IMR-90 (cell line): ENCODE results near the gene POLR2C. TPM values are rescaled to one million over a fixed set of nuclear protein-coding genes. Genes with fewer than 3 reads are reported as not detected.

Experiments used
- ATAC-seq: fragments of 200-7000 bp; cut with Tn5 transposase; 2 replicates; pipeline ENCODE4 v1.9.1; 2020; ENCODE audit warnings: low read depth, mild to moderate bottlenecking, moderate library complexity
- BruUV-seq: library from RNA; stranded (reverse); fragments of 400-500 nt; replicated peaks from 2 replicates; lab custom pipeline; 2021; lab: Mats Ljungman, UMichigan
- CTCF ChIA-PET: fragments of 300-600 bp; formaldehyde crosslinking; extraction: SDS; loops from one replicate; lab custom pipeline; 2021; ENCODE audit warnings: antibody characterized with exemption; lab: Yijun Ruan, JAX
- POLR2A ChIA-PET: fragments of 300-600 bp; sonication (Branson Sonifier 250); formaldehyde crosslinking; loops from one replicate; lab custom pipeline; 2022; ENCODE audit warnings: antibody characterized with exemption; ENCODE audit not compliant: unreplicated experiment; lab: Charles Lee
- DNase-seq: peaks from one replicate; pipeline ENCODE4 v3.0.0; 2013
- H2AFZ ChIP-seq: replicated peaks from 2 replicates; pipeline ENCODE3; 2013; ENCODE audit warnings: low read length, mild to moderate bottlenecking; ENCODE audit not compliant: poor library complexity
- H2AK5ac ChIP-seq: 2 replicates; pipeline ENCODE4 v1.6.1; 2013; ENCODE audit warnings: low read depth, low read length, inconsistent platforms
- H2AK9ac ChIP-seq: replicated peaks from 2 replicates; pipeline ENCODE3; 2013; ENCODE audit warnings: mild to moderate bottlenecking, low read depth, low read length, moderate library complexity; ENCODE audit not compliant: poor library complexity
- H2BK120ac ChIP-seq: 2 replicates; pipeline ENCODE4 v1.6.1; 2013; ENCODE audit warnings: low read depth, low read length, inconsistent platforms
- H2BK15ac ChIP-seq: 3 replicates; pipeline ENCODE4 v1.6.1; 2013; ENCODE audit warnings: low read depth, low read length, inconsistent platforms
- H2BK20ac ChIP-seq: 2 replicates; pipeline ENCODE4 v1.6.1; 2013; ENCODE audit warnings: low read depth, mild to moderate bottlenecking, inconsistent platforms, low read length, moderate library complexity
- H2BK5ac ChIP-seq: 2 replicates; pipeline ENCODE4 v1.6.1; 2013; ENCODE audit warnings: mild to moderate bottlenecking, low read depth, low read length, inconsistent platforms; ENCODE audit not compliant: poor library complexity, severe bottlenecking
- H3K14ac ChIP-seq: replicated peaks from 2 replicates; pipeline ENCODE4 v1.6.1; 2013; ENCODE audit warnings: low read depth, low read length, inconsistent platforms
- H3K18ac ChIP-seq: 2 replicates; pipeline ENCODE4 v1.6.1; 2013; ENCODE audit warnings: low read depth, low read length, control low read depth
- H3K23ac ChIP-seq: 2 replicates; pipeline ENCODE4 v1.6.1; 2013; ENCODE audit warnings: low read depth, low read length, inconsistent platforms
- H3K27ac ChIP-seq: 2 replicates; pipeline ENCODE4 v1.5.1; 2013; ENCODE audit warnings: mild to moderate bottlenecking, control low read depth, low read length; ENCODE audit not compliant: insufficient read depth
- H3K27me3 ChIP-seq: 2 replicates; pipeline ENCODE4 v1.6.1; 2013; ENCODE audit warnings: low read length; ENCODE audit not compliant: control insufficient read depth, insufficient read depth
- H3K36me3 ChIP-seq: 2 replicates; pipeline ENCODE4 v1.6.1; 2013; ENCODE audit warnings: low read length, mixed read lengths; ENCODE audit not compliant: control insufficient read depth, insufficient read depth
- H3K4ac ChIP-seq: 2 replicates; pipeline ENCODE4 v1.6.1; 2013; ENCODE audit warnings: low read depth, low read length, inconsistent platforms
- H3K4me1 ChIP-seq: 2 replicates; pipeline ENCODE4 v1.6.1; 2013; ENCODE audit warnings: low read length, mixed read lengths; ENCODE audit not compliant: control insufficient read depth, insufficient read depth
- H3K4me2 ChIP-seq: 2 replicates; pipeline ENCODE4 v1.6.1; 2013; ENCODE audit warnings: low read depth, mild to moderate bottlenecking, control low read depth, low read length, moderate library complexity
- H3K4me3 ChIP-seq: 2 replicates; pipeline ENCODE4 v1.5.1; 2013; ENCODE audit warnings: low read depth, mild to moderate bottlenecking, control low read depth, low read length, moderate library complexity; ENCODE audit not compliant: insufficient read depth
- H3K56ac ChIP-seq: 2 replicates; pipeline ENCODE4 v1.6.1; 2013; ENCODE audit warnings: low read length, inconsistent platforms; ENCODE audit not compliant: insufficient read depth; ENCODE audit errors: extremely low read depth
- H3K79me1 ChIP-seq, 2 experiments: 2 replicates each; pipeline ENCODE4 v1.6.1; 2013; ENCODE audit warnings: low read length in 2 of 2, inconsistent platforms in 1 of 2, low read depth in 1 of 2
- H3K9ac ChIP-seq: 2 replicates; pipeline ENCODE4 v1.6.1; 2013; ENCODE audit warnings: low read depth, low read length, control low read depth
- H3K9me1 ChIP-seq: 2 replicates; pipeline ENCODE4 v1.6.1; 2013; ENCODE audit warnings: low read length, inconsistent platforms; ENCODE audit not compliant: insufficient read depth
- H3K9me3 ChIP-seq: 2 replicates; pipeline ENCODE4 v1.6.1; 2013; ENCODE audit warnings: low read length; ENCODE audit not compliant: control insufficient read depth, insufficient read depth
- H4K20me1 ChIP-seq: 2 replicates; pipeline ENCODE4 v1.6.1; 2013; ENCODE audit warnings: low read length, inconsistent platforms; ENCODE audit not compliant: insufficient read depth
- H4K5ac ChIP-seq: 2 replicates; pipeline ENCODE4 v1.6.1; 2013; ENCODE audit warnings: mild to moderate bottlenecking, low read depth, low read length, control low read depth
- H4K8ac ChIP-seq, 2 experiments: 2 replicates each; pipeline ENCODE4 v1.6.1; 2013; ENCODE audit warnings: low read depth in 2 of 2, low read length in 2 of 2, control low read depth in 1 of 2, inconsistent platforms in 1 of 2
- H4K91ac ChIP-seq: 2 replicates; pipeline ENCODE4 v1.6.1; 2013; ENCODE audit warnings: low read depth, low read length, inconsistent platforms; ENCODE audit not compliant: insufficient read depth
- BHLHE40 ChIP-seq: fragments of 150-350 bp; IDR thresholded peaks from 2 replicates; pipeline ENCODE4 v1.6.1; 2016; ENCODE audit warnings: mild to moderate bottlenecking, low read depth, low read length
- FOS ChIP-seq: fragments of 150-350 bp; IDR thresholded peaks from 2 replicates; pipeline ENCODE4 v1.6.1; 2016; ENCODE audit warnings: low read depth, low read length
- MAZ ChIP-seq: IDR thresholded peaks from 2 replicates; pipeline ENCODE4 v1.6.1; 2012; ENCODE audit warnings: low read depth, mild to moderate bottlenecking, low read length, improper control_type of control experiment, moderate library complexity, borderline replicate concordance
- MXI1 ChIP-seq: IDR thresholded peaks from 2 replicates; pipeline ENCODE4 v1.6.1; 2012; ENCODE audit warnings: low read depth, mild to moderate bottlenecking, low read length, moderate library complexity, borderline replicate concordance
- NFE2L2 ChIP-seq: fragments of 150-350 bp; IDR thresholded peaks from 2 replicates; pipeline ENCODE4 v1.6.1; 2016; ENCODE audit warnings: low read depth, mild to moderate bottlenecking, low read length
- RCOR1 ChIP-seq: IDR thresholded peaks from 2 replicates; pipeline ENCODE4 v1.6.1; 2012; ENCODE audit warnings: mild to moderate bottlenecking, low read length, improper control_type of control experiment; ENCODE audit not compliant: insufficient replicate concordance
- RFX5 ChIP-seq: IDR thresholded peaks from 2 replicates; pipeline ENCODE4 v1.8.0; 2012; ENCODE audit warnings: low read depth, mild to moderate bottlenecking, low read length, moderate library complexity
- WGBS, 2 experiments: methylation state at CpG; one replicate each; pipeline versions ENCODE4 v1.1.5 to v1.1.7; 2013; ENCODE audit warnings: missing lambda C conversion rate in 2 of 2; ENCODE audit not compliant: insufficient read length in 1 of 2; ENCODE audit errors: extremely low coverage in 2 of 2; 5-methylcytosine and 5-hydroxymethylcytosine counted together
- dilution Hi-C: fragments of 300-500 bp; cut with HindIII; formaldehyde crosslinking; loops from one replicate; pipeline ENCODE4 v1.14.3; 2018; ENCODE audit warnings: low sequenced_read_pairs; ENCODE audit not compliant: unreplicated experiment
- in situ Hi-C: fragments of 300-500 bp; cut with MboI; formaldehyde crosslinking; loops from 3 replicates; pipeline ENCODE4 v1.14.3; 2019; ENCODE audit warnings: low sequenced_read_pairs, inconsistent platforms, mixed read lengths
- intact Hi-C: fragments of 100-400 bp; cut with micrococcal nuclease; formaldehyde crosslinking; loops from 2 replicates; pipeline ENCODE4 v1.10.0; 2022
- polyA plus RNA-seq, 3 experiments: library from polyadenylated mRNA; depleted of rRNA; stranded (reverse); fragments of >200 nt; gene quantifications; 2 replicates each; pipeline ENCODE4 v1.2.3, GENCODE V29; 2012; ENCODE audit warnings: low replicate concordance in 1 of 3
- total RNA-seq: library from RNA; depleted of rRNA; stranded (reverse); fragments of >200 nt; gene quantifications from 2 replicates; pipeline ENCODE4 v1.2.3, GENCODE V29; 2012
- TF ChIP-seq, protein P1 (sequence below): conservative IDR thresholded peaks from 2 replicates; pipeline ENCODE4 v1.5.1; 2012; ENCODE audit warnings: mild to moderate bottlenecking, low read depth, low read length, improper control_type of control experiment

The POLR2C gene
- total and polyA plus RNA-seq, 2 of the 4 experiments (the other 2 are of a cell fraction), result 137 to 340 TPM

DNA sequence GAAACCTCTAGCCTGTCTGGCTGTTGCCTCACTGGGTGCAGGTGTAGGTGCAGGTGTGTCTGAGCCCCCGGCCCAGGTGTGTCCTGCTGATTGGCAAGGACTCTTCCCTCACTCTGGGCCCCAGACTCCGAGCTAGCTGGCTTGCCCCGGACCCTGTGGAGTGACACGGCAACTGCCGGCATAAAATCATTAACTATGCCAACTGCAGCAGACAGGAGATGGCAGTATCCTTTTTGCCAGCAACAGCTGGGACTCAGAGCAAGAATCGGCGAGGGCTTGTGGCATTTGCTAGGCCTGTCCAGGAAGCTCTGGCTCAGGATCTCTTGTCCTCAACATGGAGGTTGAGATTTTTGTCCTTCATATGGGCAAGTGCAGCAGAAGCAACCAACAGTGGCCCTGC, 36.1 kb upstream of the POLR2C start:
- dilution Hi-C loops (no loop called here), in situ Hi-C loops (no loop called here), intact Hi-C loops (no loop called here)
- Histone ChIP-seq H2AFZ (no peak overlapping the region), H4K20me1 (no peaks in the 10 kb centered on the region), H3K79me1 (no peaks in the 10 kb centered on the region), H3K9ac (no peak overlapping the region), H2AK9ac (no peak overlapping the region), H3K27ac (no peak overlapping the region), H3K9me1 (no peaks in the 10 kb centered on the region), H3K4me2 (no peak overlapping the region), H3K56ac (no peak overlapping the region), H2BK20ac (no peak overlapping the region), H4K5ac (no peak overlapping the region), H3K4me1 (peaks cover 2% of the 10 kb centered on the region), H3K18ac (no peak overlapping the region), H3K4ac (no peak overlapping the region), H3K14ac (no peak overlapping the region), H2BK120ac (no peak overlapping the region), H3K36me3 (peaks cover 28% of the 10 kb centered on the region), H4K91ac (no peak overlapping the region), H3K23ac (no peak overlapping the region), H3K4me3 (no peak overlapping the region), H2AK5ac (no peak overlapping the region), H2BK5ac (no peak overlapping the region), H3K27me3 (no peaks in the 10 kb centered on the region), H4K8ac (no peak overlapping the region), H3K9me3 (no peaks in the 10 kb centered on the region), H2BK15ac (no peak overlapping the region)
- WGBS, 2 experiments, result 85% methylated on average over 5 of the region's 7 CpGs; no CpG with 5 or more reads in 1 of the 2 experiments
- TF ChIP-seq MAZ (no peak), MXI1 (no peak), NFE2L2 (no peak), FOS (no peak), BHLHE40 (no peak), RCOR1 (no peak), RFX5 (no peak)
- TF ChIP-seq, protein P1, sequence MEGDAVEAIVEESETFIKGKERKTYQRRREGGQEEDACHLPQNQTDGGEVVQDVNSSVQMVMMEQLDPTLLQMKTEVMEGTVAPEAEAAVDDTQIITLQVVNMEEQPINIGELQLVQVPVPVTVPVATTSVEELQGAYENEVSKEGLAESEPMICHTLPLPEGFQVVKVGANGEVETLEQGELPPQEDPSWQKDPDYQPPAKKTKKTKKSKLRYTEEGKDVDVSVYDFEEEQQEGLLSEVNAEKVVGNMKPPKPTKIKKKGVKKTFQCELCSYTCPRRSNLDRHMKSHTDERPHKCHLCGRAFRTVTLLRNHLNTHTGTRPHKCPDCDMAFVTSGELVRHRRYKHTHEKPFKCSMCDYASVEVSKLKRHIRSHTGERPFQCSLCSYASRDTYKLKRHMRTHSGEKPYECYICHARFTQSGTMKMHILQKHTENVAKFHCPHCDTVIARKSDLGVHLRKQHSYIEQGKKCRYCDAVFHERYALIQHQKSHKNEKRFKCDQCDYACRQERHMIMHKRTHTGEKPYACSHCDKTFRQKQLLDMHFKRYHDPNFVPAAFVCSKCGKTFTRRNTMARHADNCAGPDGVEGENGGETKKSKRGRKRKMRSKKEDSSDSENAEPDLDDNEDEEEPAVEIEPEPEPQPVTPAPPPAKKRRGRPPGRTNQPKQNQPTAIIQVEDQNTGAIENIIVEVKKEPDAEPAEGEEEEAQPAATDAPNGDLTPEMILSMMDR, result no peak
- ATAC-seq (no peak), DNase-seq (no peak)
- ChIA-PET POLR2A (interaction anchor here (0.6 kb wide), 1 partner anchor 15 kb away, joined by 3 read pairs; no protein-coding TSS in a partner anchor), CTCF (no interaction called here)
- BruUV-seq, result no TSS peak
